22Rv1 (cell line): Measurements from ENCODE around the gene TLR10.

Experiments used
- CTCF ChIP-seq: fragments of 450-650 bp; IDR thresholded peaks from 2 replicates; pipeline ENCODE4 v1.5.1; 2017; ENCODE audit warnings: mild to moderate bottlenecking
- ZFX ChIP-seq: fragments of 450-650 bp; IDR thresholded peaks from 2 replicates; pipeline ENCODE4 v1.6.1; 2017; ENCODE audit warnings: antibody characterized with exemption, borderline replicate concordance

- peak; percentile 93 for TF ChIP-seq CTCF
- no peak for TF ChIP-seq ZFX
Measured at GRCh38 chr4:38730830-38731646, 51.8 kb downstream of the TLR10 start.
